ENCODE measurements around the gene MICAL2. TPM values are rescaled to one million over a fixed set of nuclear protein-coding genes. Genes with fewer than 3 reads are reported as not detected.
"Not testable (repeated sequence)": the region's sequence is repeated elsewhere in the genome, so short reads cannot be mapped to it uniquely, and the experiment has no call there.

The MICAL2 gene
- total RNA-seq, 2 donors from 2014 or later = 151 to 231 TPM

- no peak for DNase-seq (ENCODE audit: low spot score)
- intact Hi-C loops (cut with DNase I) = no loop called here
Measured at GRCh38 chr11:12140186-12140793, 29.9 kb downstream of the MICAL2 start.

- intact Hi-C loops (cut with DNase I) = no loop called here
- DNase-seq (ENCODE audit: low spot score) = no peak
Measured at GRCh38 chr11:12141283-12141682, 30.9 kb downstream of the MICAL2 start.

GRCh38 chr11:12142176-12142575, 31.8 kb downstream of the MICAL2 start:
- DNase-seq (ENCODE audit: low spot score) = no peak
- intact Hi-C loops (cut with DNase I) = no loop called here

- intact Hi-C loops (cut with DNase I) = no loop called here
- no peak for DNase-seq (ENCODE audit: low spot score)
Measured at GRCh38 chr11:12142909-12143308, 32.5 kb downstream of the MICAL2 start.

- intact Hi-C loops (cut with DNase I) = no loop called here
- no peak for DNase-seq (ENCODE audit: low spot score)
Measured at GRCh38 chr11:12143461-12144258, 33.3 kb downstream of the MICAL2 start.

- intact Hi-C loops (cut with DNase I) = no loop called here
- DNase-seq (ENCODE audit: low spot score) = no peak
Measured at GRCh38 chr11:12144330-12145174, 34.2 kb downstream of the MICAL2 start.

- intact Hi-C loops (cut with DNase I) = not testable (repeated sequence)
Measured at GRCh38 chr11:12146678-12147077, 36.3 kb downstream of the MICAL2 start.

GRCh38 chr11:12147827-12148226, 37.4 kb downstream of the MICAL2 start:
- intact Hi-C loops (cut with DNase I) = no loop called here
- DNase-seq (ENCODE audit: low spot score) = no peak

More at GRCh38 chr11:12146678-12147077, 36.3 kb downstream of the MICAL2 start:
- not testable (repeated sequence) for DNase-seq (ENCODE audit: low spot score)

- no peak for DNase-seq (ENCODE audit: low spot score)
- intact Hi-C loops (cut with DNase I) = no loop called here
Measured at GRCh38 chr11:12148466-12148865, 38.1 kb downstream of the MICAL2 start.

GRCh38 chr11:12148882-12149281, 38.5 kb downstream of the MICAL2 start:
- no peak for DNase-seq (ENCODE audit: low spot score)
- intact Hi-C loops (cut with DNase I) = no loop called here

- intact Hi-C loops (cut with DNase I) = no loop called here
Measured at GRCh38 chr11:12149672-12150225, 39.4 kb downstream of the MICAL2 start.

GRCh38 chr11:12150831-12151382, 40.5 kb downstream of the MICAL2 start:
- intact Hi-C loops (cut with DNase I) = no loop called here
- no peak for DNase-seq (ENCODE audit: low spot score)

More at GRCh38 chr11:12149672-12150225, 39.4 kb downstream of the MICAL2 start:
- no peak for DNase-seq (ENCODE audit: low spot score)

GRCh38 chr11:12152321-12152720, 41.9 kb downstream of the MICAL2 start:
- DNase-seq (ENCODE audit: low spot score) = no peak
- intact Hi-C loops (cut with DNase I) = no loop called here

GRCh38 chr11:12154871-12155668, 44.7 kb downstream of the MICAL2 start:
- DNase-seq (ENCODE audit: low spot score) = no peak
- intact Hi-C loops (cut with DNase I) = no loop called here

GRCh38 chr11:12155696-12156095, 45.3 kb downstream of the MICAL2 start:
- intact Hi-C loops (cut with DNase I) = no loop called here
- no peak for DNase-seq (ENCODE audit: low spot score)

- intact Hi-C loops (cut with DNase I) = no loop called here
- DNase-seq (ENCODE audit: low spot score) = no peak
Measured at GRCh38 chr11:12156301-12157140, 46.1 kb downstream of the MICAL2 start.

- DNase-seq (ENCODE audit: low spot score) = no peak
- intact Hi-C loops (cut with DNase I) = no loop called here
Measured at GRCh38 chr11:12157241-12157661, 46.9 kb downstream of the MICAL2 start.

- intact Hi-C loops (cut with DNase I) = no loop called here
- no peak for DNase-seq (ENCODE audit: low spot score)
Measured at GRCh38 chr11:12158909-12159308, 48.5 kb downstream of the MICAL2 start.

Data from posterior vena cava (tissue), 2 donors.